Keratinocyte (primary cell): Measurements from ENCODE around the gene DPY19L3.

Experiments
- EZH2 ChIP-seq: IDR thresholded peaks from one replicate; pipeline ENCODE4 v1.6.1; 2012; ENCODE audit warnings: inconsistent platforms, mild to moderate bottlenecking, low read length, moderate library complexity
- TF ChIP-seq, protein P1 (sequence below), 3 experiments: IDR thresholded peaks in 1 of 3; conservative IDR thresholded peaks in 1 of 3; optimal IDR thresholded peaks in 1 of 3; 2 replicates in 2 of 3; 3 replicates in 1 of 3; pipeline versions ENCODE3 to v1.5.1; 2011; ENCODE audit warnings: low read length in 3 of 3, mild to moderate bottlenecking in 3 of 3, moderate library complexity in 2 of 3, control low read depth in 1 of 3, inconsistent platforms in 1 of 3; ENCODE audit not compliant: insufficient read depth in 2 of 3; ENCODE audit errors: extremely low read depth in 1 of 3

DNA sequence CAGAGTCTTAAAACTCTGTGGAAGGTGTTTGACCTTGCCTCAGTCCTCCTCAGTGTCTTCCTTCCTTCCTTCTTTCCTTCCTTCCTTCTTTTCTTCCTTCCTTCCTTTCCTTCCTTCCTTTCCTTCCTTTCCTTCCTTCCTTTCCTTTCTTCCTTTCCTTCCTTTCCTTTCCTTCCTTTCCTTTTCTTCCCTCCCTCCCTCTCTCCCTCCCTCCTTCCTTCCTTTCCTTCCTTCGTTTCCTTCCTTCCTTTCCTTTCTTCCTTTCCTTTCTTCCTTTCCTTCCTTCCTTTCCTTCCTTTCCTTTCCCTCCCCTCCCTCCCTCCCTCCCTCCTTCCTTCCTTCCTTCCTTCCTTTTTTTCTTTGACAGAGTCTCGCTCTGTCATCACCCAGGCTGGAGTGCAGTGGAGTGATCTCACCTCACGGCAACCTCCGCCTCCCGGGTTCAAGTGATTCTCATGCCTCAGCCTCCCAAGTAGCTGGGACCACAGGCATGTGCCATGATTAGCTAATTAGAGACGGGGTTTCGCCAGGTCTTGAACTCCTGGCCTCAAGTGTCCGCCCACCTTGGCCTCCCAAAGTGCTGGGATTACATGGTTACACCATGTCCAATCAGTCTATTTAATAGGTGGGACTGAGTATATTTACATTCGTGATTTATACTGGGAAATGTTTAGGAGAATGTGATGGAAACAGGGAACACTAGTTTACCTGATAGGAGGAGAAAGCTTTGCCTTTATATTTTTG lies 43.8 kb upstream of the DPY19L3 start:
- TF ChIP-seq, protein P1, sequence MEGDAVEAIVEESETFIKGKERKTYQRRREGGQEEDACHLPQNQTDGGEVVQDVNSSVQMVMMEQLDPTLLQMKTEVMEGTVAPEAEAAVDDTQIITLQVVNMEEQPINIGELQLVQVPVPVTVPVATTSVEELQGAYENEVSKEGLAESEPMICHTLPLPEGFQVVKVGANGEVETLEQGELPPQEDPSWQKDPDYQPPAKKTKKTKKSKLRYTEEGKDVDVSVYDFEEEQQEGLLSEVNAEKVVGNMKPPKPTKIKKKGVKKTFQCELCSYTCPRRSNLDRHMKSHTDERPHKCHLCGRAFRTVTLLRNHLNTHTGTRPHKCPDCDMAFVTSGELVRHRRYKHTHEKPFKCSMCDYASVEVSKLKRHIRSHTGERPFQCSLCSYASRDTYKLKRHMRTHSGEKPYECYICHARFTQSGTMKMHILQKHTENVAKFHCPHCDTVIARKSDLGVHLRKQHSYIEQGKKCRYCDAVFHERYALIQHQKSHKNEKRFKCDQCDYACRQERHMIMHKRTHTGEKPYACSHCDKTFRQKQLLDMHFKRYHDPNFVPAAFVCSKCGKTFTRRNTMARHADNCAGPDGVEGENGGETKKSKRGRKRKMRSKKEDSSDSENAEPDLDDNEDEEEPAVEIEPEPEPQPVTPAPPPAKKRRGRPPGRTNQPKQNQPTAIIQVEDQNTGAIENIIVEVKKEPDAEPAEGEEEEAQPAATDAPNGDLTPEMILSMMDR (optimal IDR thresholded peaks at IDR 0.05 in 1 of 3, IDR thresholded peaks at IDR 0.05 in 1 of 3, conservative IDR thresholded peaks at IDR 0.05 in 1 of 3; ENCODE audit: extremely low read depth in 1 of 3, insufficient read depth in 2 of 3, low read length in 3 of 3): no peak
- no peak for TF ChIP-seq EZH2
